Heart right ventricle (tissue), 16 donors: ENCODE results near the gene HRCT1. TPM values are rescaled to one million over a fixed set of nuclear protein-coding genes. Genes with fewer than 3 reads are reported as not detected.
"Not testable (repeated sequence)": the region's sequence is repeated elsewhere in the genome, so short reads cannot be mapped to it uniquely, and the experiment has no call there.

ENCODE experiments used
- ATAC-seq, 8 donors: fragments of 200-7000 bp; cut with Tn5 transposase; one replicate each; pipeline ENCODE4 v1.9.1; 2020; ENCODE audit warnings: mild to moderate bottlenecking in 8 of 8, moderate library complexity in 8 of 8, moderate number of reproducible peaks in 1 of 8
- DNase-seq, 2 donors: peaks; one replicate each; pipeline ENCODE4 v3.0.0-alpha.2; 2020
- H3K27ac ChIP-seq, 10 donors: fragments of 200-600 bp; sonication (generic) in 2 of 10; one replicate each; pipeline versions ENCODE4 v1.5.0 to v1.8.0; 2020 to 2022; ENCODE audit warnings: mild to moderate bottlenecking in 3 of 10
- H3K27me3 ChIP-seq, 7 donors: fragments of 200-600 bp; one replicate each; pipeline ENCODE4 v1.8.0; 2021 to 2022; ENCODE audit warnings: mild to moderate bottlenecking in 2 of 7
- H3K36me3 ChIP-seq, 9 donors: fragments of 200-600 bp; sonication (generic) in 1 of 9; one replicate each; pipeline versions ENCODE4 v1.5.0 to v1.8.0; 2020 to 2022; ENCODE audit warnings: mild to moderate bottlenecking in 2 of 9
- H3K4me1 ChIP-seq, 9 donors: fragments of 200-600 bp; sonication (generic) in 1 of 9; one replicate each; pipeline versions ENCODE4 v1.5.0 to v1.8.0; 2020 to 2022; ENCODE audit warnings: mild to moderate bottlenecking in 4 of 9
- H3K4me3 ChIP-seq, 10 donors: fragments of 200-600 bp; sonication (generic) in 2 of 10; one replicate each; pipeline versions ENCODE4 v1.5.0 to v1.8.0; 2020 to 2022; ENCODE audit warnings: mild to moderate bottlenecking in 7 of 10, moderate library complexity in 2 of 10
- H3K9me3 ChIP-seq, 11 donors: fragments of 200-600 bp in 10 of 11; sonication (generic) in 2 of 11; one replicate each; pipeline versions ENCODE4 v1.5.0 to v1.8.0; 2013 to 2022; ENCODE audit warnings: mild to moderate bottlenecking in 2 of 11, control low read depth in 1 of 11, moderate library complexity in 1 of 11
- CTCF ChIP-seq, 9 donors: fragments of 200-600 bp; sonication (generic) in 2 of 9; IDR thresholded peaks; one replicate each; pipeline versions ENCODE4 v1.5.0 to v1.8.0; 2021 to 2022; ENCODE audit warnings: antibody characterized with exemption in 9 of 9, mild to moderate bottlenecking in 5 of 9, moderate library complexity in 1 of 9
- WGBS, 2 donors: extraction: QIAGEN DNeasy Blood & Tissue Kit; methylation state at CpG; one replicate each; pipeline ENCODE4 v1.1.7; 2013; ENCODE audit warnings: inconsistent platforms in 1 of 2; 5-methylcytosine and 5-hydroxymethylcytosine counted together
- intact Hi-C, 10 donors: fragments of 100-400 bp; cut with DNase I; formaldehyde crosslinking; loops; one replicate each; pipeline versions ENCODE4 v1.11.1 to v1.14.2; 2022
- polyA plus RNA-seq, 2 donors: library from polyadenylated mRNA; stranded (reverse); fragments of 200-250 nt; gene quantifications; one replicate each; pipeline ENCODE4 v1.2.3, GENCODE V29; 2013
- total RNA-seq, 10 donors: library from RNA; stranded (reverse); fragmentation: NEBNext Ultra II Directional in 3 of 10; extraction: Animal tissue kit (Norgen Biotek cat#: 25700) in 3 of 10; gene quantifications; one replicate each; pipeline versions ENCODE4 v1.2.1 to v1.2.4, GENCODE V29; 2021 to 2023
- donor health status: Arrhythmogenic right ventricular cardiomyopathy.
- donor health status: ischemic (EF 13 %, LVEDD 7.1; RV severe dilation, severe dysfunction).
- donor health status: healthy with polysubstance abuse.
- donor health status: DM: no; HTN: yes; CAD: no.
- donor health status: DM: no; HTN: no; CAD: no.
- donor health status: ischemic (EF 25% LVEDD 6.9; RV normal size, moderate dysfunction).
- donor health status: ischemic (EF 25% LVEDD 5.7; RV mildly dilated, moderate dysfunction).
- donor health status: healthy.
- donor health status: DM: yes; HTN: yes; CAD: no.
- donor health status: Ischemic cardiomyopathy.
- donor health status: ischemic (EF 35%, LVEDD 5.7; RV mildly dilated, moderate dysfunction).
- donor health status: nonischemic (EF 11% LVEDD 7.7; RV severe dilation, severe dysfunction).
- donor health status: DM: yes; HTN: yes; CAD: no.
- donor health status: PGD.
- donor health status: ischemic (EF 29% LVEDD 5.4; RV normal size, mild dysfunction).
- donor health status: nonischemic (EF 23%, LVEDD 6.1; RV moderate dilation, normal function).

HRCT1 gene
- total and polyA plus RNA-seq, 12 donors = 1.5 to 13.9 (median 3.2) TPM

GRCh38 chr9:35909687-35910612, 3.9 kb downstream of the HRCT1 start:
- ATAC-seq (peak in 7 of 8 donors; percentile 1 to 30 (median 11)), DNase-seq (peak in 1 of 2 donors; percentile 49)
- Histone ChIP-seq H3K9me3 (no peaks in the 10 kb centered on the region), H3K27me3 (no peaks in the 10 kb centered on the region), H3K36me3 (no peaks in the 10 kb centered on the region), H3K4me1 (peaks cover 32 to 93% (median 86%) of the 10 kb centered on the region in 9 donors), H3K27ac (peak overlapping the region; percentile 84 to 98 (median 93)), H3K4me3 (peak overlapping the region; percentile 0 to 54 (median 46))
- TF ChIP-seq CTCF (IDR thresholded peaks at IDR 0.05) = peak in 1 of 9 donors; percentile 14
- intact Hi-C loops = loop anchor here in 1 of 10 donors (10.0 kb wide), 1 partner anchor 255 kb away; the partner anchor contains the start of genes CCDC107, RMRP and SIT1
- WGBS, 2 donors = 66 to 76% methylated on average over 34 of the region's 34 CpGs

GRCh38 chr9:35910613-35911359, 4.8 kb downstream of the HRCT1 start:
- TF ChIP-seq CTCF (IDR thresholded peaks at IDR 0.05) = peak; percentile 23 to 64 (median 53)
- WGBS, 2 donors = 51 to 58% methylated on average over 14 of the region's 14 CpGs
- ATAC-seq (no peak), DNase-seq (peak in 1 of 2 donors; percentile 36)
- peak overlapping the region; percentile 0 to 54 (median 46) for H3K4me3 ChIP-seq
- no peaks in the 10 kb centered on the region for H3K27me3 ChIP-seq
- H3K27ac ChIP-seq = peak overlapping the region; percentile 84 to 98 (median 93)
- intact Hi-C loops = no loop called here
- peaks cover 28 to 93% (median 81%) of the 10 kb centered on the region in 9 donors for H3K4me1 ChIP-seq
- no peaks in the 10 kb centered on the region for H3K9me3 ChIP-seq
- no peaks in the 10 kb centered on the region for H3K36me3 ChIP-seq

GRCh38 chr9:35911690-35912089, 5.7 kb downstream of the HRCT1 start:
- ATAC-seq (no peak), DNase-seq (peak in 1 of 2 donors; percentile 39)
- intact Hi-C loops = no loop called here
- no peak for TF ChIP-seq CTCF (IDR thresholded peaks at IDR 0.05)
- no peaks in the 10 kb centered on the region for H3K9me3 ChIP-seq
- H3K27me3 ChIP-seq = no peaks in the 10 kb centered on the region
- peak overlapping the region in 9 of 10 donors; percentile 8 to 54 (median 47) for H3K4me3 ChIP-seq
- H3K27ac ChIP-seq = peak overlapping the region; percentile 84 to 98 (median 93)
- 52 to 63% methylated on average over 10 of the region's 10 CpGs for WGBS, 2 donors
- H3K4me1 ChIP-seq = peaks cover 26 to 93% (median 79%) of the 10 kb centered on the region in 9 donors
- no peaks in the 10 kb centered on the region for H3K36me3 ChIP-seq

GRCh38 chr9:35912791-35913400, 6.9 kb downstream of the HRCT1 start:
- WGBS, 2 donors = 66% methylated on average over 10 of the region's 10 CpGs
- intact Hi-C loops = no loop called here
- peak overlapping the region; percentile 5 to 54 (median 46) for H3K4me3 ChIP-seq
- DNase-seq = no peak
- H3K4me1 ChIP-seq = peaks cover 21 to 93% (median 74%) of the 10 kb centered on the region in 9 donors
- H3K27ac ChIP-seq = peak overlapping the region; percentile 84 to 98 (median 93)
- no peak for TF ChIP-seq CTCF (IDR thresholded peaks at IDR 0.05)
- no peaks in the 10 kb centered on the region for H3K27me3 ChIP-seq
- no peak for ATAC-seq
- H3K9me3 ChIP-seq = no peaks in the 10 kb centered on the region
- no peaks in the 10 kb centered on the region for H3K36me3 ChIP-seq

- Histone ChIP-seq H3K4me3 (peak overlapping the region in 3 of 10 donors; percentile 43 to 54 (median 52)), H3K4me1 (peaks cover 23 to 93% (median 69%) of the 10 kb centered on the region in 9 donors), H3K27ac (peak overlapping the region in 4 of 10 donors; percentile 92 to 98 (median 94))
- DNase-seq, intact Hi-C loops, H3K9me3 ChIP-seq, H3K27me3 ChIP-seq, H3K36me3 ChIP-seq, ATAC-seq: not testable (repeated sequence)
Measured at GRCh38 chr9:35913429-35913828, 7.4 kb downstream of the HRCT1 start.
